Left lung (tissue), 10 donors: Measurements from ENCODE around the gene SMCO1. TPM values are rescaled to one million over a fixed set of nuclear protein-coding genes. Genes with fewer than 3 reads are reported as not detected.
"Not testable (repeated sequence)": the region's sequence is repeated elsewhere in the genome, so short reads cannot be mapped to it uniquely, and the experiment has no call there.

Experiments used
- ATAC-seq: fragments of 200-7000 bp; cut with Tn5 transposase; one replicate; pipeline ENCODE4 v1.9.1; 2020; ENCODE audit warnings: moderate library complexity
- DNase-seq, 4 donors: peaks; one replicate each; pipeline ENCODE4 v3.0.0-alpha.2; 2013 to 2020
- H3K27ac ChIP-seq, 2 donors: fragments of 200-600 bp; sonication (generic) in 1 of 2; one replicate each; pipeline versions ENCODE4 v1.5.0 to v1.8.0; 2020 to 2021
- H3K27me3 ChIP-seq, 2 donors: fragments of 200-600 bp; sonication (generic) in 1 of 2; one replicate each; pipeline versions ENCODE4 v1.5.0 to v1.8.0; 2020 to 2021
- H3K36me3 ChIP-seq, 2 donors: fragments of 200-600 bp; sonication (generic) in 1 of 2; one replicate each; pipeline versions ENCODE4 v1.5.0 to v1.8.0; 2020 to 2021
- H3K4me1 ChIP-seq, 2 donors: fragments of 200-600 bp; one replicate each; pipeline ENCODE4 v1.8.0; 2021
- H3K4me3 ChIP-seq, 2 donors: fragments of 200-600 bp; sonication (generic) in 1 of 2; one replicate each; pipeline versions ENCODE4 v1.5.0 to v1.8.0; 2020 to 2021; ENCODE audit warnings: mild to moderate bottlenecking in 1 of 2
- H3K9me3 ChIP-seq, 2 donors: fragments of 200-600 bp; sonication (generic) in 1 of 2; one replicate each; pipeline versions ENCODE4 v1.5.0 to v1.8.0; 2020 to 2021
- intact Hi-C, 2 donors: fragments of 100-400 bp; cut with DNase I; formaldehyde crosslinking; loops; one replicate each; pipeline versions ENCODE4 v1.11.2 to v1.14.2; 2022
- polyA plus RNA-seq, 6 donors: library from polyadenylated mRNA; unstranded; fragments of 120-200 nt; gene quantifications; one replicate each; pipeline ENCODE4 v1.2.1, GENCODE V29; 2013; ENCODE audit not compliant: insufficient read length in 6 of 6
- total RNA-seq, 2 donors: library from RNA; stranded (reverse); fragmentation: NEBNext Ultra II Directional; extraction: Animal tissue kit (Norgen Biotek cat#: 25700); gene quantifications; one replicate each; pipeline ENCODE4 v1.2.1, GENCODE V29; 2021
- TF ChIP-seq, protein P1 (sequence below), 2 donors: fragments of 200-600 bp; sonication (generic) in 1 of 2; IDR thresholded peaks; one replicate each; pipeline versions ENCODE4 v1.5.0 to v1.8.0; 2021; ENCODE audit warnings: antibody characterized with exemption in 2 of 2
- donor health status: DM: no; HTN: yes; CAD: no.
- donor health status: DM: no; HTN: no; CAD: no.

Gene SMCO1
- total and polyA plus RNA-seq, 8 donors, result 0.07 TPM; not detected in 7

DNA sequence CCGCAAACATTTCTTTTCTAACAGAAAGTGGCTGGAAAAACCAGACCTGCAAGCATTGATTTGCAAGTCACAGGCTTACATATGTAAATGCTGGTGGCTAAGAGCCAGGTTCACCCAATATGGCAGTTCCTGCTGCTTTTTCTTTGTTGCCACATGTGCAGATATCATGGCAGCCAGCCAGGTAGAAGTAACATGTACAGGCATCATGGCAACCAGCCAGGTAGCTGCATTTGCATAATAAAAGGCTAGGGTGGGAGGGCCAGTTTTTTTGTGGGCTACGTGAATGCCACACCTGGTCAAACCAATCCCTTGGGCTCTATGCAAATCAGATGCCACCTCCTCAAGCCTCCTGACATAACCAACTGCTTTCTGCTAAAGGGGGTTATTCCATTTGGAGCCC is 2.8 kb upstream of the SMCO1 start:
- ATAC-seq, result no peak
- intact Hi-C loops, result no loop called here

DNA sequence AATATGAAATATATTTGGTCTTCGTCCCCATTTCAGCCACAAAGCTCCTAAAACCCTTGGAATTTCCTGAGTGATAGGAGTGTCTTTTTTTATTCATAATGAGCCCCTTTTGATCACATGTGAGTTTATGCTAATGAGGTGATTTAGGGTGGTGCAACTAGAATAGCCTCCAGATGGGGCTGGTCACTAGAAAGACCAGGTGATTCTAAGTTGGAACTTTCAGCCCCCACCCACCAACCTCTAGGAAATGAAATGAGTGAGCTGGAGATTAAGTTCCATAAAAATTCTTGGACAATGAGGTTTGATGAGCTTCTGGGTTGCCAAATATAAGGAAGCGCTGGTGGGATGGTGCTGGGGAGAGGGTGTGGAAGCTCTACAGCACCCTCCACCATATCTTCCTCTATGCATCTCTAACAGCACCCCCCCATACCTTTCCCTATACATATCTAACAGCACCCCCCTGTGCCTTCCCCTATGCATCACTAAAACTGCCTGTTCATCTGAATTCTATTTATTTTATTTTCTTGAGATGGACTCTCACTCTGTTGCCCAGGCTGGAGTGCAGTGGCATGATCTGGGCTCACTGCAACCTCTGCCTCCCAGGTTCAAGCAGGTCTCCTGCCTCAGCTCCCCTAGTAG is 2.1 kb upstream of the SMCO1 start:
- peaks cover 0 to 55% of the 10 kb centered on the region in 2 donors for H3K9me3 ChIP-seq
- intact Hi-C loops, result no loop called here
- no peak for DNase-seq
- no peaks in the 10 kb centered on the region for H3K27me3 ChIP-seq
- no peak overlapping the region for H3K4me3 ChIP-seq
- no peak overlapping the region for H3K27ac ChIP-seq
- no peak for ATAC-seq
- no peaks in the 10 kb centered on the region for H3K36me3 ChIP-seq
- TF ChIP-seq, protein P1, sequence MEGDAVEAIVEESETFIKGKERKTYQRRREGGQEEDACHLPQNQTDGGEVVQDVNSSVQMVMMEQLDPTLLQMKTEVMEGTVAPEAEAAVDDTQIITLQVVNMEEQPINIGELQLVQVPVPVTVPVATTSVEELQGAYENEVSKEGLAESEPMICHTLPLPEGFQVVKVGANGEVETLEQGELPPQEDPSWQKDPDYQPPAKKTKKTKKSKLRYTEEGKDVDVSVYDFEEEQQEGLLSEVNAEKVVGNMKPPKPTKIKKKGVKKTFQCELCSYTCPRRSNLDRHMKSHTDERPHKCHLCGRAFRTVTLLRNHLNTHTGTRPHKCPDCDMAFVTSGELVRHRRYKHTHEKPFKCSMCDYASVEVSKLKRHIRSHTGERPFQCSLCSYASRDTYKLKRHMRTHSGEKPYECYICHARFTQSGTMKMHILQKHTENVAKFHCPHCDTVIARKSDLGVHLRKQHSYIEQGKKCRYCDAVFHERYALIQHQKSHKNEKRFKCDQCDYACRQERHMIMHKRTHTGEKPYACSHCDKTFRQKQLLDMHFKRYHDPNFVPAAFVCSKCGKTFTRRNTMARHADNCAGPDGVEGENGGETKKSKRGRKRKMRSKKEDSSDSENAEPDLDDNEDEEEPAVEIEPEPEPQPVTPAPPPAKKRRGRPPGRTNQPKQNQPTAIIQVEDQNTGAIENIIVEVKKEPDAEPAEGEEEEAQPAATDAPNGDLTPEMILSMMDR (IDR thresholded peaks at IDR 0.05), result no peak
- no peaks in the 10 kb centered on the region for H3K4me1 ChIP-seq

More for the DNA sequence above, 2.8 kb upstream of the SMCO1 start:
- Histone ChIP-seq H3K4me1 (no peaks in the 10 kb centered on the region), H3K36me3 (no peaks in the 10 kb centered on the region), H3K27me3 (no peaks in the 10 kb centered on the region), H3K27ac (no peak overlapping the region), H3K4me3 (no peak overlapping the region), H3K9me3 (peaks cover 0 to 57% of the 10 kb centered on the region in 2 donors)
- DNase-seq, result no peak
- TF ChIP-seq, protein P1 (IDR thresholded peaks at IDR 0.05), result no peak

DNA sequence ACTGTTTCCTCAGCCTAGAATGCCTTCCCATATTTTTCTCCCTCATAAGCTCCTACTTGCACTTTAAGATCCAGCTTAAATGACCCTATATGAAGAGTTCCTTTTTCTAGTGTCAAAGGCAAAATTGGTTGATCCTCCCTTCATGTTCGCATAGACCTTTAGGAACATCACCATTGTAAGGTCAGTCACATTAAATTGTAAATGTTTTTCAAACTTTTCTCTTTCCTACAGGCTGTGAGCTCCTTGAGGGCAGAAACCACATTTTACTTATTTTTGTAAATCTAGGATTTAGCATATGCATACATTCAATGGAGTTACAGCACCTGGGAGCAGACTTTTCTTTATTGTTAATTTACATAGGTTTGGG is 813 bp downstream of the SMCO1 start:
- Histone ChIP-seq H3K36me3 (no peaks in the 10 kb centered on the region), H3K27ac (no peak overlapping the region), H3K27me3 (no peaks in the 10 kb centered on the region), H3K4me3 (no peak overlapping the region), H3K4me1 (no peaks in the 10 kb centered on the region), H3K9me3 (peaks cover 0 to 26% of the 10 kb centered on the region in 2 donors)
- intact Hi-C loops, result no loop called here
- ATAC-seq (no peak), DNase-seq (no peak)
- TF ChIP-seq, protein P1 (IDR thresholded peaks at IDR 0.05), result no peak

DNA sequence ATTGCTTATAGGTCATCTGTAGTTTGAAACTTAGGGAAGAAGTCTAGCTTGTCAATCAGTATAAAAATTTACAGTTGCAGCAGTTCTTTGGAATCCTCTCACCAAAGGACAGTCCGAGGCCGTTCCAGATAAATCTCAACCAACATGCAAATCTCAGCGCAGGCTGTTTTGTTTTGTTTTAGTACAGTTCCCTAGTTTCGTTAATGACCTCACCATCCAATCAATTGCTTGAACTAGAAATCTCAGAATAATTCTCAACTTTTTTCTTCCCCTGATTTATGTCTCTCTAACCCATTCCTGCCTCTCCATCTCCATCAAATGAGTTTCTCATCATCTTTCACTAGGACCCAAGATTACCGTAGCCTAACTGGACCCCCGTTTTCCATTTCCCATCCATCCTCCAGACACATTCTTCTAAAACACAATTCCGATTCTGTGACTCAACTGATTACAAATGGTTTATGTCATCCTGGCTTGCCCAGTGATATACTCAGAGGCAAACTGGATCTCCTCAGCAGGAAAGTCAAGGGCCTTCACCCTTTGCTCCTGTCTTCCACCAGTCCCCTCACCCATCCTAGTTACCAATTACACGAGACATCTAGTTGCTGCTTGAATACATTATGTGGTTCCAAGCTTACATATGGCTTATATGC is 1.3 kb downstream of the SMCO1 start:
- Histone ChIP-seq H3K36me3 (no peaks in the 10 kb centered on the region), H3K4me3 (no peak overlapping the region), H3K27me3 (no peaks in the 10 kb centered on the region), H3K4me1 (no peaks in the 10 kb centered on the region), H3K9me3 (peaks cover 0 to 21% of the 10 kb centered on the region in 2 donors), H3K27ac (no peak overlapping the region)
- intact Hi-C loops, result no loop called here
- DNase-seq (no peak), ATAC-seq (no peak)
- TF ChIP-seq, protein P1 (IDR thresholded peaks at IDR 0.05), result no peak

DNA sequence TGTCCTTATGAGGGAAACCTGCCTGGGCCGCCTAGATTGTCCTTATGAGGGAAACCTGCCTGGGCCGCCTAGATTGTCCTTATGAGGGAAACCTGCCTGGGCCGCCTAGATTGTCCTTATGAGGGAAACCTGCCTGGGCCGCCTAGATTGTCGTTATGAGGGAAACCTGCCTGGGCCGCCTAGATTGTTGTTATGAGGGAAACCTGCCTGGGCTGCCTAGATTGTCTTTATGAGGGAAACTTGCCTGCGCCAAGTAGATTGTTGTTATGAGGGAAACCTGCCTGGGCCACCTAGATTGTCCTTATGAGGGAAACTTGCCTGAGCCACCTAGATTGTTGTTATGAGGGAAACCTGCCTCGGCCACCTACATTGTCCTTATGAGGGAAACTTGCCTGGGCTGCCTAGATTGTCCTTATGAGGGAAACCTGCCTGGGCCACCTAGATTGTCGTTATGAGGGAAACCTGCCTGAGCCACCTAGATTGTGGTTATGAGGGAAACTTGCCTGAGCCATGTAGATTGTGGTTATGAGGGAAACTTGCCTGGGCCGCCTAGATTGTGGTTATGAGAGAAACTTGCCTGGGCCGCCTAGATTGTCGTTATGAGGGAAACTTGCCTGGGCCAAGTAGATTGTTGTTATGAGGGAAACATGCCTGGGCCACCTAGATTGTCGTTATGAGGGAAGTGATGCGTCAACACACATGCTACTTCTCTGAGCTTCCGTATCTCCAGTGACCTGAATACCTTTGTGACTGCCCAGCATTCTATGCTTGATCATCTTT is 3.3 kb downstream of the SMCO1 start:
- H3K4me1 ChIP-seq, H3K4me3 ChIP-seq, H3K27ac ChIP-seq, H3K27me3 ChIP-seq, H3K36me3 ChIP-seq, DNase-seq, ATAC-seq, H3K9me3 ChIP-seq, intact Hi-C loops: not testable (repeated sequence)

DNA sequence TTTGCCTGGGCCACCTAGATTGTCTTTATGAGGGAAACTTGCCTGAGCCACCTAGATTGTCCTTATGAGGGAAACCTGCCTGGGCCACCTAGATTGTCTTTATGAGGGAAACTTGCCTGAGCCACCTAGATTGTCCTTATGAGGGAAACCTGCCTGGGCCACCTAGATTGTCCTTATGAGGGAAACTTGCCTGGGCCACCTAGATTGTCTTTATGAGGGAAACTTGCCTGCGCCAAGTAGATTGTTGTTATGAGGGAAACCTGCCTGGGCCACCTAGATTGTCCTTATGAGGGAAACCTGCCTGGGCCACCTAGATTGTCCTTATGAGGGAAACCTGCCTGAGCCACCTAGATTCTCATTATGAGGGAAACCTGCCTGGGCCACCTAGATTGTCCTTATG is 4.0 kb downstream of the SMCO1 start:
- DNase-seq, H3K4me1 ChIP-seq, H3K27ac ChIP-seq, H3K4me3 ChIP-seq, intact Hi-C loops, H3K27me3 ChIP-seq, H3K36me3 ChIP-seq, ATAC-seq: not testable (repeated sequence)
- peaks cover 0 to 12% of the 10 kb centered on the region in 2 donors for H3K9me3 ChIP-seq
